ENCODE results near the gene PIEZO2. TPM values are rescaled to one million over a fixed set of nuclear protein-coding genes. Genes with fewer than 3 reads are reported as not detected.

Gene PIEZO2
- total RNA-seq, 1 donor from 2014 or later = 5.3 TPM

GRCh38 chr18:10760986-10761385 lies 388.4 kb downstream of the PIEZO2 start:
- H4K20me1 ChIP-seq (ENCODE audit: insufficient read depth, low read length) = no peaks in the 10 kb centered on the region
- FAIRE-seq = no peak
- Mint-ChIP-seq H3K36me3 (ENCODE audit: low read depth, unreplicated experiment) (no peaks in the 10 kb centered on the region), H3K9me3 (ENCODE audit: unreplicated experiment) (no peaks in the 10 kb centered on the region), H3K4me3 (ENCODE audit: unreplicated experiment) (no peak overlapping the region), H3K4me1 (ENCODE audit: low read depth, unreplicated experiment) (no peaks in the 10 kb centered on the region), H3K27ac (ENCODE audit: unreplicated experiment) (no peak overlapping the region), H3K27me3 (ENCODE audit: low read depth, unreplicated experiment) (peaks cover 10% of the 10 kb centered on the region)
- no peak overlapping the region for H3K4me3 ChIP-seq (ENCODE audit: insufficient read depth, low read depth, low read length)
- DNase-seq (ENCODE audit: low read depth) = no peak
- no peak overlapping the region for H2AFZ ChIP-seq (ENCODE audit: low read depth, low read length)
- no peaks in the 10 kb centered on the region for H3K79me2 ChIP-seq (ENCODE audit: insufficient read depth, low read length)
- H3K4me1 ChIP-seq (ENCODE audit: insufficient read depth, low read length) = no peaks in the 10 kb centered on the region
- H3K9ac ChIP-seq (ENCODE audit: low read length) = no peak overlapping the region
- H3K27ac ChIP-seq (ENCODE audit: low read depth, low read length) = no peak overlapping the region
- H3K27me3 ChIP-seq (ENCODE audit: insufficient read depth, low read length) = no peaks in the 10 kb centered on the region
- H3K36me3 ChIP-seq (ENCODE audit: insufficient read depth, low read length) = no peaks in the 10 kb centered on the region
- no peak overlapping the region for H3K4me2 ChIP-seq (ENCODE audit: low read length)
- TF ChIP-seq EZH2 (IDR thresholded peaks at IDR 0.05; ENCODE audit: insufficient read depth, low read length) (no peak), CTCF (IDR thresholded peaks at IDR 0.05; ENCODE audit: insufficient read depth, low read depth, low read length) (no peak)
- no peaks in the 10 kb centered on the region for H3K9me3 ChIP-seq (ENCODE audit: insufficient read depth, low read depth, low read length)

- Histone ChIP-seq H3K4me3 (ENCODE audit: insufficient read depth, low read depth, low read length) (no peak overlapping the region), H4K20me1 (ENCODE audit: insufficient read depth, low read length) (no peaks in the 10 kb centered on the region), H3K9ac (ENCODE audit: low read length) (no peak overlapping the region), H3K4me2 (ENCODE audit: low read length) (no peak overlapping the region), H3K27ac (ENCODE audit: low read depth, low read length) (no peak overlapping the region), H3K36me3 (ENCODE audit: insufficient read depth, low read length) (no peaks in the 10 kb centered on the region), H3K79me2 (ENCODE audit: insufficient read depth, low read length) (no peaks in the 10 kb centered on the region), H3K27me3 (ENCODE audit: insufficient read depth, low read length) (no peaks in the 10 kb centered on the region), H2AFZ (ENCODE audit: low read depth, low read length) (no peak overlapping the region), H3K9me3 (ENCODE audit: insufficient read depth, low read depth, low read length) (no peaks in the 10 kb centered on the region), H3K4me1 (ENCODE audit: insufficient read depth, low read length) (no peaks in the 10 kb centered on the region)
- TF ChIP-seq CTCF (IDR thresholded peaks at IDR 0.05; ENCODE audit: insufficient read depth, low read depth, low read length) = no peak
- no peak for TF ChIP-seq EZH2 (IDR thresholded peaks at IDR 0.05; ENCODE audit: insufficient read depth, low read length)
- Mint-ChIP-seq H3K27me3 (ENCODE audit: low read depth, unreplicated experiment) (no peaks in the 10 kb centered on the region), H3K4me1 (ENCODE audit: low read depth, unreplicated experiment) (no peaks in the 10 kb centered on the region), H3K27ac (ENCODE audit: unreplicated experiment) (no peak overlapping the region), H3K36me3 (ENCODE audit: low read depth, unreplicated experiment) (no peaks in the 10 kb centered on the region), H3K9me3 (ENCODE audit: unreplicated experiment) (no peaks in the 10 kb centered on the region), H3K4me3 (ENCODE audit: unreplicated experiment) (no peak overlapping the region)
- FAIRE-seq = no peak
- no peak for DNase-seq (ENCODE audit: low read depth)
Observed at GRCh38 chr18:10759241-10759640, 390.1 kb downstream of the PIEZO2 start.

- FAIRE-seq = no peak
- H3K27ac ChIP-seq (ENCODE audit: low read depth, low read length) = no peak overlapping the region
Observed at GRCh38 chr18:10757946-10758345, 391.4 kb downstream of the PIEZO2 start.

More at GRCh38 chr18:10757946-10758345, 391.4 kb downstream of the PIEZO2 start:
- no peaks in the 10 kb centered on the region for H3K9me3 ChIP-seq (ENCODE audit: insufficient read depth, low read depth, low read length)
- no peaks in the 10 kb centered on the region for H3K36me3 ChIP-seq (ENCODE audit: insufficient read depth, low read length)
- H3K36me3 Mint-ChIP-seq (ENCODE audit: low read depth, unreplicated experiment) = no peaks in the 10 kb centered on the region
- H3K4me3 ChIP-seq (ENCODE audit: insufficient read depth, low read depth, low read length) = no peak overlapping the region
- no peaks in the 10 kb centered on the region for H4K20me1 ChIP-seq (ENCODE audit: insufficient read depth, low read length)
- H3K9me3 Mint-ChIP-seq (ENCODE audit: unreplicated experiment) = no peaks in the 10 kb centered on the region
- no peak overlapping the region for H3K9ac ChIP-seq (ENCODE audit: low read length)
- H3K4me2 ChIP-seq (ENCODE audit: low read length) = no peak overlapping the region
- no peaks in the 10 kb centered on the region for H3K79me2 ChIP-seq (ENCODE audit: insufficient read depth, low read length)
- no peaks in the 10 kb centered on the region for H3K27me3 ChIP-seq (ENCODE audit: insufficient read depth, low read length)
- no peaks in the 10 kb centered on the region for H3K4me1 ChIP-seq (ENCODE audit: insufficient read depth, low read length)
- H3K27me3 Mint-ChIP-seq (ENCODE audit: low read depth, unreplicated experiment) = no peaks in the 10 kb centered on the region
- DNase-seq (ENCODE audit: low read depth) = no peak
- H2AFZ ChIP-seq (ENCODE audit: low read depth, low read length) = no peak overlapping the region
- no peak overlapping the region for H3K4me3 Mint-ChIP-seq (ENCODE audit: unreplicated experiment)
- TF ChIP-seq EZH2 (IDR thresholded peaks at IDR 0.05; ENCODE audit: insufficient read depth, low read length) (no peak), CTCF (IDR thresholded peaks at IDR 0.05; ENCODE audit: insufficient read depth, low read depth, low read length) (no peak)
- H3K4me1 Mint-ChIP-seq (ENCODE audit: low read depth, unreplicated experiment) = no peaks in the 10 kb centered on the region
- H3K27ac Mint-ChIP-seq (ENCODE audit: unreplicated experiment) = no peak overlapping the region
